Natural killer cell (primary cell): ENCODE measurements around the gene SNCG. TPM values are rescaled to one million over a fixed set of nuclear protein-coding genes. Genes with fewer than 3 reads are reported as not detected.
A peak's percentile ranks its signal among the peaks of the same experiment; 100 is the strongest.

Experiments used
- ATAC-seq, 3 donors: fragments of 150-1000 bp in 2 of 3; fragments of 200-7000 bp in 1 of 3; cut with Tn5 transposase; 1 replicate in 1 of 3; 2 replicates in 2 of 3; pipeline ENCODE4 v1.10.0; 2021; ENCODE audit warnings: mild to moderate bottlenecking in 2 of 3, moderate library complexity in 2 of 3
- DNase-seq, 2 donors: peaks; one replicate each; pipeline versions ENCODE4 v3.0.0 to v3.0.0-alpha.2; 2013 to 2021; ENCODE audit warnings: mixed read lengths in 1 of 2
- H3K27ac ChIP-seq: one replicate; pipeline ENCODE4 v1.5.1; 2013; ENCODE audit warnings: mild to moderate bottlenecking, low read length
- H3K27me3 ChIP-seq: one replicate; pipeline ENCODE4 v1.6.1; 2013; ENCODE audit warnings: low read length; ENCODE audit not compliant: control insufficient read depth, insufficient read depth
- H3K36me3 ChIP-seq: one replicate; pipeline ENCODE4 v1.6.1; 2013; ENCODE audit warnings: low read length; ENCODE audit not compliant: control insufficient read depth, insufficient read depth
- H3K4me1 ChIP-seq: one replicate; pipeline ENCODE4 v1.6.1; 2013; ENCODE audit warnings: low read length; ENCODE audit not compliant: control insufficient read depth, insufficient read depth
- H3K4me3 ChIP-seq: one replicate; pipeline ENCODE4 v1.5.1; 2013; ENCODE audit warnings: low read length
- H3K9me3 ChIP-seq: one replicate; pipeline ENCODE4 v1.6.1; 2013; ENCODE audit warnings: low read length; ENCODE audit not compliant: control insufficient read depth, insufficient read depth
- H3K27ac Mint-ChIP-seq, 2 donors: one replicate each; pipeline ENCODE4 v1.8.0; 2022; ENCODE audit warnings: mild to moderate bottlenecking in 2 of 2, mixed read lengths in 2 of 2, moderate library complexity in 1 of 2
- H3K27me3 Mint-ChIP-seq, 2 donors: one replicate each; pipeline ENCODE4 v1.8.0; 2022; ENCODE audit warnings: low read depth in 2 of 2, mixed read lengths in 2 of 2
- H3K36me3 Mint-ChIP-seq: one replicate; pipeline ENCODE4 v1.8.0; 2022; ENCODE audit warnings: mixed read lengths
- H3K4me1 Mint-ChIP-seq, 2 donors: one replicate each; pipeline ENCODE4 v1.8.0; 2022; ENCODE audit warnings: mixed read lengths in 2 of 2
- H3K4me3 Mint-ChIP-seq: one replicate; pipeline ENCODE4 v1.8.0; 2022; ENCODE audit warnings: mild to moderate bottlenecking, moderate library complexity, mixed read lengths
- H3K9me3 Mint-ChIP-seq, 2 donors: one replicate each; pipeline ENCODE4 v1.8.0; 2022; ENCODE audit warnings: mixed read lengths in 2 of 2
- CTCF ChIP-seq: fragments of 200-600 bp; IDR thresholded peaks from one replicate; pipeline ENCODE4 v1.8.0; 2022; ENCODE audit warnings: antibody characterized with exemption
- WGBS: methylation state at CpG from one replicate; pipeline ENCODE4 v1.1.7; 2013; ENCODE audit warnings: missing lambda C conversion rate; ENCODE audit not compliant: insufficient coverage; 5-methylcytosine and 5-hydroxymethylcytosine counted together
- intact Hi-C: fragments of 100-400 bp; cut with micrococcal nuclease; formaldehyde crosslinking; loops from one replicate; pipeline ENCODE4 v1.14.2; 2022
- total RNA-seq, 4 donors: library from RNA; stranded (reverse); fragments of 120-200 nt in 1 of 4; gene quantifications; one replicate each; pipeline versions ENCODE4 v1.2.3 to v1.2.4, GENCODE V29; 2013 to 2022

Gene SNCG
- total RNA-seq, 3 donors from 2014 or later (not counting 1 experiment from before 2014, with no cell fraction given) = not detected

GRCh38 chr10:86955501-86956194, 2.8 kb upstream of the SNCG start:
- Mint-ChIP-seq H3K4me3 (no peak overlapping the region), H3K4me1 (no peaks in the 10 kb centered on the region), H3K27me3 (no peaks in the 10 kb centered on the region), H3K36me3 (peaks cover 8% of the 10 kb centered on the region), H3K27ac (no peak overlapping the region), H3K9me3 (peaks cover 3 to 6% of the 10 kb centered on the region in 2 donors)
- H3K4me3 ChIP-seq = no peak overlapping the region
- no peak overlapping the region for H3K27ac ChIP-seq
- WGBS = 70% methylated on average over 10 of the region's 16 CpGs
- H3K36me3 ChIP-seq = no peaks in the 10 kb centered on the region
- ATAC-seq = no peak
- no peak for DNase-seq
- peaks cover 12% of the 10 kb centered on the region for H3K9me3 ChIP-seq
- no peak for TF ChIP-seq CTCF
- peaks cover 7% of the 10 kb centered on the region for H3K4me1 ChIP-seq
- H3K27me3 ChIP-seq = no peaks in the 10 kb centered on the region
- intact Hi-C loops = no loop called here

GRCh38 chr10:86956195-86956847, 2.1 kb upstream of the SNCG start:
- no peak for ATAC-seq
- 74% methylated on average over 5 of the region's 7 CpGs for WGBS

GRCh38 chr10:86956848-86957448, 1.5 kb upstream of the SNCG start:
- intact Hi-C loops = no loop called here
- DNase-seq (no peak), ATAC-seq (no peak)
- H3K9me3 Mint-ChIP-seq = peaks cover 1 to 5% of the 10 kb centered on the region in 2 donors
- H3K4me3 Mint-ChIP-seq = no peak overlapping the region
- peaks cover 10% of the 10 kb centered on the region for H3K9me3 ChIP-seq
- H3K27ac ChIP-seq = no peak overlapping the region
- H3K27ac Mint-ChIP-seq = peak overlapping the region in 1 of 2 donors; percentile 11
- H3K27me3 ChIP-seq = no peaks in the 10 kb centered on the region
- no peak for TF ChIP-seq CTCF
- 81% methylated on average over 7 of the region's 7 CpGs for WGBS
- peaks cover 7% of the 10 kb centered on the region for H3K4me1 ChIP-seq
- no peak overlapping the region for H3K4me3 ChIP-seq
- peaks cover 5% of the 10 kb centered on the region for H3K36me3 Mint-ChIP-seq
- H3K36me3 ChIP-seq = no peaks in the 10 kb centered on the region
- H3K4me1 Mint-ChIP-seq = no peaks in the 10 kb centered on the region
- no peaks in the 10 kb centered on the region for H3K27me3 Mint-ChIP-seq

More at GRCh38 chr10:86956195-86956847, 2.1 kb upstream of the SNCG start:
- Mint-ChIP-seq H3K27ac (no peak overlapping the region), H3K9me3 (peaks cover 3 to 6% of the 10 kb centered on the region in 2 donors), H3K27me3 (no peaks in the 10 kb centered on the region), H3K4me3 (no peak overlapping the region), H3K4me1 (no peaks in the 10 kb centered on the region), H3K36me3 (peaks cover 8% of the 10 kb centered on the region)
- no peak for TF ChIP-seq CTCF
- peaks cover 12% of the 10 kb centered on the region for H3K9me3 ChIP-seq
- H3K4me1 ChIP-seq = peaks cover 7% of the 10 kb centered on the region
- H3K4me3 ChIP-seq = no peak overlapping the region
- no peaks in the 10 kb centered on the region for H3K36me3 ChIP-seq
- intact Hi-C loops = no loop called here
- no peak overlapping the region for H3K27ac ChIP-seq
- no peaks in the 10 kb centered on the region for H3K27me3 ChIP-seq
- DNase-seq = no peak
